HepG2 (cell line): ENCODE measurements around the gene RAPGEF2. TPM values are rescaled to one million over a fixed set of nuclear protein-coding genes. Genes with fewer than 3 reads are reported as not detected.
A peak's percentile ranks its signal among the peaks of the same experiment; 100 is the strongest.

Experiments used
- ATAC-seq: fragments of 200-7000 bp; cut with Tn5 transposase; 3 replicates; pipeline ENCODE4 v1.9.1; 2020; ENCODE audit warnings: mild to moderate bottlenecking, moderate library complexity
- BruUV-seq: library from RNA; stranded (reverse); fragments of 400-500 nt; replicated peaks from 2 replicates; lab custom pipeline; 2021; lab: Mats Ljungman, UMichigan
- CTCF ChIA-PET: fragments of 300-600 bp; formaldehyde crosslinking; extraction: SDS; loops from one replicate; lab custom pipeline; 2021; ENCODE audit warnings: low total read pairs, inconsistent platforms, low intra/inter-chr PET ratio; lab: Yijun Ruan, JAX
- POLR2A ChIA-PET: fragments of 350-600 bp; sonication (Branson Sonifier 250); formaldehyde crosslinking; loops from one replicate; lab custom pipeline; 2020; ENCODE audit warnings: antibody characterized with exemption, inconsistent platforms; lab: Yijun Ruan, JAX
- DNase-seq: peaks from one replicate; pipeline ENCODE4 v3.0.0-alpha.2; 2015; ENCODE audit warnings: low spot score
- FAIRE-seq: peaks from 3 replicates; lab custom pipeline; 2011; peaks lifted over from hg19 to GRCh38; lab: Jason Lieb, UNC
- H2AFZ ChIP-seq: one replicate; pipeline ENCODE4 v1.6.1; 2011; ENCODE audit warnings: low read length, inconsistent platforms
- H3K27ac ChIP-seq: fragments of 300-600 bp; 3 replicates; pipeline ENCODE4 v1.8.0; 2011; ENCODE audit warnings: mixed run types, mild to moderate bottlenecking, mixed read lengths, low read length, inconsistent platforms; ENCODE audit not compliant: insufficient read depth; ENCODE audit errors: extremely low read length
- H3K27me3 ChIP-seq, 2 experiments: fragments of 200-600 bp in 1 of 2; 2 replicates in 1 of 2; 3 replicates in 1 of 2; pipeline versions ENCODE4 v1.6.0 to v1.8.0; 2011; ENCODE audit warnings: low read length in 2 of 2, mild to moderate bottlenecking in 2 of 2, moderate library complexity in 2 of 2, inconsistent platforms in 1 of 2; ENCODE audit not compliant: insufficient read depth in 2 of 2, control insufficient read depth in 1 of 2
- H3K36me3 ChIP-seq, 2 experiments: fragments of 200-600 bp in 1 of 2; replicated peaks in 1 of 2; 2 replicates in 1 of 2; 3 replicates in 1 of 2; pipeline versions ENCODE4 v1.5.1 to v1.8.0; 2011; ENCODE audit warnings: low read length in 2 of 2, inconsistent platforms in 1 of 2; ENCODE audit not compliant: insufficient read depth in 2 of 2, control insufficient read depth in 1 of 2
- H3K4me1 ChIP-seq: 2 replicates; pipeline ENCODE4 v1.5.1; 2012; ENCODE audit warnings: low read length, inconsistent platforms; ENCODE audit not compliant: insufficient read depth
- H3K4me2 ChIP-seq: 2 replicates; pipeline ENCODE4 v1.6.0; 2011; ENCODE audit warnings: low read depth, low read length, inconsistent platforms
- H3K4me3 ChIP-seq, 3 experiments: fragments of 200-600 bp in 1 of 3; sonication (generic), shearing (Covaris generic) in 1 of 3; replicated peaks in 1 of 3; 2 replicates each; pipeline ENCODE4 v1.5.1; 2011 to 2016; ENCODE audit warnings: low read length in 3 of 3, inconsistent platforms in 2 of 3, low read depth in 2 of 3, mild to moderate bottlenecking in 2 of 3, control low read depth in 1 of 3, mixed read lengths in 1 of 3; ENCODE audit not compliant: insufficient read depth in 1 of 3
- H3K79me2 ChIP-seq: one replicate; pipeline ENCODE4 v1.6.1; 2011; ENCODE audit warnings: low read length, inconsistent platforms; ENCODE audit not compliant: insufficient read depth
- H3K9ac ChIP-seq: 2 replicates; pipeline ENCODE4 v1.6.0; 2011; ENCODE audit warnings: mild to moderate bottlenecking, low read depth, low read length, inconsistent platforms; ENCODE audit not compliant: insufficient read depth
- H3K9me3 ChIP-seq: 2 replicates; pipeline ENCODE4 v1.5.1; 2012; ENCODE audit warnings: mild to moderate bottlenecking, low read length
- H4K20me1 ChIP-seq: 2 replicates; pipeline ENCODE4 v1.6.0; 2011; ENCODE audit warnings: inconsistent platforms, mild to moderate bottlenecking, low read length, moderate library complexity; ENCODE audit not compliant: insufficient read depth
- HMG20A ChIP-seq: IDR thresholded peaks from 2 replicates; pipeline ENCODE4 v1.6.1; 2016; ENCODE audit warnings: borderline replicate concordance
- MEIS2 ChIP-seq: sonication (generic); formaldehyde crosslinking; IDR thresholded peaks from 2 replicates; pipeline ENCODE4 v1.9.0; 2021; ENCODE audit warnings: mild to moderate bottlenecking, missing genetic modification reagents
- SAP130 ChIP-seq: IDR thresholded peaks from 2 replicates; pipeline ENCODE4 v1.6.1; 2016; ENCODE audit warnings: low read depth
- ZNF12 ChIP-seq: sonication (generic); formaldehyde crosslinking; IDR thresholded peaks from 2 replicates; pipeline ENCODE4 v1.5.0; 2020; ENCODE audit warnings: missing genetic modification reagents
- ZNF234 ChIP-seq: sonication (generic); formaldehyde crosslinking; conservative IDR thresholded peaks from 2 replicates; pipeline ENCODE4 v1.5.1; 2020; ENCODE audit warnings: mild to moderate bottlenecking, missing genetic modification reagents
- ZNF614 ChIP-seq: IDR thresholded peaks from 2 replicates; pipeline ENCODE4 v1.6.1; 2018; ENCODE audit warnings: missing biosample characterization, missing genetic modification reagents, inconsistent platforms, borderline replicate concordance
- ZNF615 ChIP-seq: sonication (generic); formaldehyde crosslinking; IDR thresholded peaks from 2 replicates; pipeline ENCODE4 v1.5.0; 2020; ENCODE audit warnings: mild to moderate bottlenecking, missing genetic modification reagents, borderline replicate concordance
- in situ Hi-C: cut with HindIII; loops from 2 replicates; pipeline ENCODE4 v1.10.0; 2017; ENCODE audit warnings: low pct_unique_long_range_greater_than_20kb; ENCODE audit not compliant: extremely low pct_ligation_motif_present
- intact Hi-C: fragments of 100-400 bp; cut with micrococcal nuclease; formaldehyde crosslinking; loops from one replicate; pipeline ENCODE4 v1.10.0; 2022; ENCODE audit not compliant: unreplicated experiment
- polyA plus RNA-seq, 8 experiments: library from polyadenylated mRNA; depleted of rRNA in 3 of 8; stranded (reverse) in 7 of 8; unstranded in 1 of 8; fragments of >200 nt; fragmentation: Illumina TruSeq in 4 of 8; extraction: Trizol in 4 of 8; gene quantifications; 2 replicates each; pipeline versions ENCODE4 v1.2.1 to v1.2.3, GENCODE V29; 2011 to 2016; ENCODE audit warnings: low read depth in 4 of 8, missing spikeins in 1 of 8, mixed read lengths in 1 of 8; ENCODE audit not compliant: insufficient read depth in 1 of 8
- total RNA-seq, 5 experiments: library from RNA; depleted of rRNA; stranded (reverse); fragments of >200 nt; fragmentation: Illumina TruSeq; extraction: Trizol; gene quantifications; 2 replicates each; pipeline ENCODE4 v1.2.3, GENCODE V29; 2016; ENCODE audit warnings: low read depth in 1 of 5
- TF ChIP-seq, protein P1 (sequence below): IDR thresholded peaks from 2 replicates; pipeline ENCODE4 v1.4.0; 2020; ENCODE audit warnings: mild to moderate bottlenecking, missing genetic modification reagents
- TF ChIP-seq, protein P2 (sequence below): sonication (generic); formaldehyde crosslinking; conservative IDR thresholded peaks from 2 replicates; pipeline ENCODE4 v1.4.0; 2020; ENCODE audit warnings: mild to moderate bottlenecking, missing genetic modification reagents, moderate library complexity

Gene RAPGEF2
- total and polyA plus RNA-seq, 2 of the 13 experiments (the other 11 are each of a cell fraction or from before 2014, with no cell fraction given): 19.2 to 23.0 TPM

DNA sequence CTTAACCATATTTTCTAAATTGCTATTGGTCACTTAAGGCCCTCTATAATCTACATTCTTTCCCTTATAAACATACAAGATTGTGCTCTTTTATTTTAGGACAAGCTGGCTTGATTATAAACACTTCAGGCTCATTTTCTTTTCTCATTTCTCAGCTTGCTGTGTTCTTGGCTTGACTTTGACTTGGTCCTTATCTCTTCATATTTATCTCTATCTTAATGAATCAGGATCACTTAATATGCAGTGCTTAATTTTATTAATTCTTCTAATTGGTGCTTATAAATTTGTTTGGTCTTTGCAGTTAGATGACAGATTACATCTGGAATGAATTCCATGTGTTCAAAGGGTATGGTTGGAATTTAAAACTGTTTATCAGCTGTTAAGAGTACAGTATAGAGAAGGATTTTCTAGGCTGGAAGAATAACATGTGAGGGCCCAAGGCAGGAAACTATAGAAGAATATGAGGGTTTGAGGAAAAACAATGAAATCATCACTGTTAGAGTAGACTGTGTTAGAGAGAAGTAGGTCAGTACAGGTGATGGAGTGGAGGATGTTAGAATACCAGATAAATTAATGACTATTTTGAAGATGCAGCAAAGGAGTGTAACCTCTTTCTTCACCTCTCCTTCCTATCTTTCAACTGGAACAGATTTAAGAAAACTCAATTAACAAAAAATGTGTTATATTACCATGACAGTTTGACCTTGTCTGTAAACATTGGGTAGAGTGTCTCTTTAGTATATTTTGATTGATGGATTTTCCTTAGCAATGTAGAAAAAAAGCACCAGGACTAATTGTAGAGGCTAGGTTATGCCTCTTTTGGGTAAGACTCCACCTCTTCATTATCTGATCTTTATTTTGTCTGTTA lies 169.6 kb downstream of the RAPGEF2 start:
- no peak for DNase-seq
- in situ Hi-C loops (no loop called here), intact Hi-C loops (no loop called here)
- Histone ChIP-seq H3K9ac (no peak overlapping the region), H3K4me1 (peaks cover 18% of the 10 kb centered on the region), H3K79me2 (no peaks in the 10 kb centered on the region), H4K20me1 (no peaks in the 10 kb centered on the region), H3K27me3 (no peaks in the 10 kb centered on the region), H3K4me3 (no peak overlapping the region), H3K36me3 (no peaks in the 10 kb centered on the region), H3K9me3 (no peaks in the 10 kb centered on the region), H3K4me2 (peak overlapping the region; percentile 18; the same call in 1 of the 2 replicates), H2AFZ (no peak overlapping the region), H3K27ac (peak overlapping the region; percentile 7)
- BruUV-seq: no TSS peak
- TF ChIP-seq SAP130: 0 out of 2 replicates have a peak, but pooled peaks have one; percentile 4
- TF ChIP-seq ZNF615 (CRISPR knock-in tag): no peak
- no peak for TF ChIP-seq ZNF234
- ChIA-PET POLR2A (no interaction called here), CTCF (no interaction called here)
- ATAC-seq: peak; percentile 40; the same call in 2 of the 3 replicates
- no peak for FAIRE-seq

DNA sequence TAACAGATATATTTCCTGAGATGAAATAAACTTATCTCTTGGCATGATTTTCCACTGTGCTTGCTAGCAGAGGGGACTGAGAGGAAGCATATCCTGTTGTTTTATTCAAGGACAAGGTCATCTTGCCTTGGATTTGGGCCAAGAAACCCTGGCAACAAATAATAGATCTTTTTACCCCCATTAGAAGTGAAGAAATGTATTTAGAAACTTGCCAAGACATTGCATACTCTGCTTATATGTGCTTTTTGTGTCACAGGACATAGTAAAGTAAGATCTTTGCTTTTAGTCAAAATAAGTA lies 170.2 kb downstream of the RAPGEF2 start:
- H3K27me3 ChIP-seq: no peaks in the 10 kb centered on the region
- BruUV-seq: no TSS peak
- H3K36me3 ChIP-seq: no peaks in the 10 kb centered on the region
- H4K20me1 ChIP-seq: no peaks in the 10 kb centered on the region
- H3K79me2 ChIP-seq: no peaks in the 10 kb centered on the region
- in situ Hi-C loops (no loop called here), intact Hi-C loops (no loop called here)
- no peak overlapping the region for H2AFZ ChIP-seq
- ChIA-PET POLR2A (no interaction called here), CTCF (no interaction called here)
- H3K9ac ChIP-seq: no peak overlapping the region
- peak overlapping the region; percentile 18; the same call in 1 of the 2 replicates for H3K4me2 ChIP-seq
- H3K4me1 ChIP-seq: peaks cover 19% of the 10 kb centered on the region
- peak overlapping the region; percentile 7 for H3K27ac ChIP-seq
- FAIRE-seq (peak; percentile 51), DNase-seq (peak; percentile 67), ATAC-seq (peak; percentile 48)
- H3K9me3 ChIP-seq: no peaks in the 10 kb centered on the region
- H3K4me3 ChIP-seq: no peak overlapping the region
- TF ChIP-seq, protein P1, sequence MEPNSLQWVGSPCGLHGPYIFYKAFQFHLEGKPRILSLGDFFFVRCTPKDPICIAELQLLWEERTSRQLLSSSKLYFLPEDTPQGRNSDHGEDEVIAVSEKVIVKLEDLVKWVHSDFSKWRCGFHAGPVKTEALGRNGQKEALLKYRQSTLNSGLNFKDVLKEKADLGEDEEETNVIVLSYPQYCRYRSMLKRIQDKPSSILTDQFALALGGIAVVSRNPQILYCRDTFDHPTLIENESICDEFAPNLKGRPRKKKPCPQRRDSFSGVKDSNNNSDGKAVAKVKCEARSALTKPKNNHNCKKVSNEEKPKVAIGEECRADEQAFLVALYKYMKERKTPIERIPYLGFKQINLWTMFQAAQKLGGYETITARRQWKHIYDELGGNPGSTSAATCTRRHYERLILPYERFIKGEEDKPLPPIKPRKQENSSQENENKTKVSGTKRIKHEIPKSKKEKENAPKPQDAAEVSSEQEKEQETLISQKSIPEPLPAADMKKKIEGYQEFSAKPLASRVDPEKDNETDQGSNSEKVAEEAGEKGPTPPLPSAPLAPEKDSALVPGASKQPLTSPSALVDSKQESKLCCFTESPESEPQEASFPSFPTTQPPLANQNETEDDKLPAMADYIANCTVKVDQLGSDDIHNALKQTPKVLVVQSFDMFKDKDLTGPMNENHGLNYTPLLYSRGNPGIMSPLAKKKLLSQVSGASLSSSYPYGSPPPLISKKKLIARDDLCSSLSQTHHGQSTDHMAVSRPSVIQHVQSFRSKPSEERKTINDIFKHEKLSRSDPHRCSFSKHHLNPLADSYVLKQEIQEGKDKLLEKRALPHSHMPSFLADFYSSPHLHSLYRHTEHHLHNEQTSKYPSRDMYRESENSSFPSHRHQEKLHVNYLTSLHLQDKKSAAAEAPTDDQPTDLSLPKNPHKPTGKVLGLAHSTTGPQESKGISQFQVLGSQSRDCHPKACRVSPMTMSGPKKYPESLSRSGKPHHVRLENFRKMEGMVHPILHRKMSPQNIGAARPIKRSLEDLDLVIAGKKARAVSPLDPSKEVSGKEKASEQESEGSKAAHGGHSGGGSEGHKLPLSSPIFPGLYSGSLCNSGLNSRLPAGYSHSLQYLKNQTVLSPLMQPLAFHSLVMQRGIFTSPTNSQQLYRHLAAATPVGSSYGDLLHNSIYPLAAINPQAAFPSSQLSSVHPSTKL (CRISPR knock-in tag): peak; percentile 48
- TF ChIP-seq ZNF614: no peak
- no peak for TF ChIP-seq MEIS2 (CRISPR knock-in tag)
- TF ChIP-seq ZNF12 (CRISPR knock-in tag): no peak
- peak; percentile 29; the same call in 1 of the 2 replicates for TF ChIP-seq HMG20A (CRISPR knock-in tag)
- TF ChIP-seq, protein P2, sequence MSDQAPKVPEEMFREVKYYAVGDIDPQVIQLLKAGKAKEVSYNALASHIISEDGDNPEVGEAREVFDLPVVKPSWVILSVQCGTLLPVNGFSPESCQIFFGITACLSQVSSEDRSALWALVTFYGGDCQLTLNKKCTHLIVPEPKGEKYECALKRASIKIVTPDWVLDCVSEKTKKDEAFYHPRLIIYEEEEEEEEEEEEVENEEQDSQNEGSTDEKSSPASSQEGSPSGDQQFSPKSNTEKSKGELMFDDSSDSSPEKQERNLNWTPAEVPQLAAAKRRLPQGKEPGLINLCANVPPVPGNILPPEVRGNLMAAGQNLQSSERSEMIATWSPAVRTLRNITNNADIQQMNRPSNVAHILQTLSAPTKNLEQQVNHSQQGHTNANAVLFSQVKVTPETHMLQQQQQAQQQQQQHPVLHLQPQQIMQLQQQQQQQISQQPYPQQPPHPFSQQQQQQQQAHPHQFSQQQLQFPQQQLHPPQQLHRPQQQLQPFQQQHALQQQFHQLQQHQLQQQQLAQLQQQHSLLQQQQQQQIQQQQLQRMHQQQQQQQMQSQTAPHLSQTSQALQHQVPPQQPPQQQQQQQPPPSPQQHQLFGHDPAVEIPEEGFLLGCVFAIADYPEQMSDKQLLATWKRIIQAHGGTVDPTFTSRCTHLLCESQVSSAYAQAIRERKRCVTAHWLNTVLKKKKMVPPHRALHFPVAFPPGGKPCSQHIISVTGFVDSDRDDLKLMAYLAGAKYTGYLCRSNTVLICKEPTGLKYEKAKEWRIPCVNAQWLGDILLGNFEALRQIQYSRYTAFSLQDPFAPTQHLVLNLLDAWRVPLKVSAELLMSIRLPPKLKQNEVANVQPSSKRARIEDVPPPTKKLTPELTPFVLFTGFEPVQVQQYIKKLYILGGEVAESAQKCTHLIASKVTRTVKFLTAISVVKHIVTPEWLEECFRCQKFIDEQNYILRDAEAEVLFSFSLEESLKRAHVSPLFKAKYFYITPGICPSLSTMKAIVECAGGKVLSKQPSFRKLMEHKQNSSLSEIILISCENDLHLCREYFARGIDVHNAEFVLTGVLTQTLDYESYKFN (CRISPR knock-in tag): 0 out of 2 replicates have a peak, but pooled peaks have one; percentile 26
